Stimulated activated CD4-positive, alpha-beta T cell treated with anti-CD3 and anti-CD28 coated beads, Interleukin-2, amount 100 ng/mL, for 4 hours (primary cell): ENCODE results near the gene KDM1B.
"Not testable (repeated sequence)": the region's sequence is repeated elsewhere in the genome, so short reads cannot be mapped to it uniquely, and the experiment has no call there.

Experiments used
- DNase-seq: peaks from one replicate; pipeline ENCODE4 v3.0.0-alpha.2; 2020; ENCODE audit warnings: low read depth

Gene KDM1B

GRCh38 chr6:18155150-18155863, at the start of gene KDM1B:
KDM1B (plus strand) TSS chr6:18155422; CDS start chr6:18159896, 4,474 bp downstream.
- peak; percentile 98 for DNase-seq

- no peak for DNase-seq
These were observed 48.2 kb upstream of the KDM1B start for GRCh38 chr6:18107061-18107460.

GRCh38 chr6:18110162-18110561, 45.1 kb upstream of the KDM1B start:
- DNase-seq: no peak

GRCh38 chr6:18115356-18115755, 39.9 kb upstream of the KDM1B start:
- DNase-seq: no peak

GRCh38 chr6:18117136-18117535, 38.1 kb upstream of the KDM1B start:
- no peak for DNase-seq

- DNase-seq: no peak
These were observed 36.9 kb upstream of the KDM1B start for GRCh38 chr6:18118330-18118729.

- no peak for DNase-seq
These were observed 36.0 kb upstream of the KDM1B start for GRCh38 chr6:18119236-18119635.

- DNase-seq: no peak
These were observed 33.6 kb upstream of the KDM1B start for GRCh38 chr6:18121580-18122127.

- peak; percentile 49 for DNase-seq
These were observed 32.8 kb upstream of the KDM1B start, which contains the start of gene NHLRC1 for GRCh38 chr6:18122128-18123093. NHLRC1 (minus strand) TSS chr6:18122677; CDS start chr6:18122606, 71 bp downstream.

GRCh38 chr6:18126121-18126520, 29.1 kb upstream of the KDM1B start:
- no peak for DNase-seq

GRCh38 chr6:18132346-18132745, 22.9 kb upstream of the KDM1B start:
- DNase-seq: no peak

- DNase-seq: no peak
These were observed 20.1 kb upstream of the KDM1B start for GRCh38 chr6:18135171-18135570.

GRCh38 chr6:18136260-18136659, 19.0 kb upstream of the KDM1B start:
- DNase-seq: no peak

GRCh38 chr6:18138906-18139305, 16.3 kb upstream of the KDM1B start:
- no peak for DNase-seq

GRCh38 chr6:18139935-18140621, 15.1 kb upstream of the KDM1B start:
- no peak for DNase-seq

- no peak for DNase-seq
These were observed 13.2 kb upstream of the KDM1B start for GRCh38 chr6:18141805-18142590.

- no peak for DNase-seq
These were observed 12.7 kb upstream of the KDM1B start for GRCh38 chr6:18142591-18142861.

GRCh38 chr6:18147160-18147559, 8.1 kb upstream of the KDM1B start:
- DNase-seq: no peak

GRCh38 chr6:18147616-18148015, 7.6 kb upstream of the KDM1B start:
- no peak for DNase-seq

GRCh38 chr6:18148304-18149025, 6.8 kb upstream of the KDM1B start:
- no peak for DNase-seq

- not testable (repeated sequence) for DNase-seq
These were observed 3.8 kb upstream of the KDM1B start for GRCh38 chr6:18151391-18151790.
